GM18507 (cell line): ENCODE data around the gene ATL1.

Experiments
- DNase-seq: peaks from one replicate; pipeline ENCODE4 v3.0.0; 2011; ENCODE audit warnings: low read depth; ENCODE audit not compliant: insufficient read length; ENCODE audit errors: extremely low spot score
- FAIRE-seq: peaks from 2 replicates; lab custom pipeline; 2011; peaks lifted over from hg19 to GRCh38; lab: Jason Lieb, UNC

Gene ATL1

GRCh38 chr14:50675597-50675996, 115.7 kb downstream of the ATL1 start:
- DNase-seq (no peak), FAIRE-seq (no peak)

- DNase-seq (no peak), FAIRE-seq (no peak)
Measured at GRCh38 chr14:50676814-50677516, 117.0 kb downstream of the ATL1 start.

GRCh38 chr14:50677527-50678063, 117.7 kb downstream of the ATL1 start:
- peak; percentile 89 for FAIRE-seq
- no peak for DNase-seq

GRCh38 chr14:50678163-50678562, 118.2 kb downstream of the ATL1 start:
- DNase-seq (no peak), FAIRE-seq (no peak)

DNA sequence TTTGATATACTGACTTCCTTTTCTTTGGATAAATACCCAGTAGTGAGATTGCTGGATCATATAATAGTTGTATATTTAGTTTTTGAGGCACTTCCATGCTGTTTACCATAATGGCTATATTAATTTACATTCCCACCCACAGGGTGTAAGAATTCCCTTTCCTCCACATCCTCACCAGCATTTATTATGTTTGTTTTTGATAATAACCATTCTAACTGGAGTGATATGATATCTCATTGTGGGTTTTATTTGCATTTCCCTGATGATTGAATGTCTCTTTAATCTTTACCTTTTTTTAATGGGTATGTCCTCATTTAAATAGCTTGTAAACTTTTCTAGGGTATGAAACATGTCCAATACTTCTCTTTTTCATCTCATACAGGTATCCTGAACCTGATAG, 119.7 kb downstream of the ATL1 start:
- DNase-seq (no peak), FAIRE-seq (no peak)
